ENCODE measurements around the gene PDZD11.
A peak's percentile ranks its signal among the peaks of the same experiment; 100 is the strongest.
"Not testable (repeated sequence)": the region's sequence is repeated elsewhere in the genome, so short reads cannot be mapped to it uniquely, and the experiment has no call there.

Gene PDZD11

GRCh38 chrX:70257423-70258288, 32.1 kb downstream of the PDZD11 start:
- no peak for DNase-seq (ENCODE audit: low spot score)

- DNase-seq (ENCODE audit: low spot score): no peak
Measured at GRCh38 chrX:70255452-70255851, 34.3 kb downstream of the PDZD11 start.

- no peak for DNase-seq (ENCODE audit: low spot score)
Measured at GRCh38 chrX:70254909-70255308, 34.8 kb downstream of the PDZD11 start.

GRCh38 chrX:70254063-70254400, 35.7 kb downstream of the PDZD11 start:
- DNase-seq (ENCODE audit: low spot score): peak; percentile 73

- DNase-seq (ENCODE audit: low spot score): peak; percentile 75
Measured at GRCh38 chrX:70253377-70254062, 36.2 kb downstream of the PDZD11 start.

- DNase-seq (ENCODE audit: low spot score): no peak
Measured at GRCh38 chrX:70252491-70252890, 37.2 kb downstream of the PDZD11 start.

GRCh38 chrX:70247252-70247651, 42.5 kb downstream of the PDZD11 start:
- DNase-seq (ENCODE audit: low spot score): no peak

GRCh38 chrX:70244881-70245280, 44.8 kb downstream of the PDZD11 start:
- DNase-seq (ENCODE audit: low spot score): no peak

- not testable (repeated sequence) for DNase-seq (ENCODE audit: low spot score)
Measured at GRCh38 chrX:70243601-70244000, 46.1 kb downstream of the PDZD11 start.

- DNase-seq (ENCODE audit: low spot score): no peak
Measured at GRCh38 chrX:70241501-70241900, 48.2 kb downstream of the PDZD11 start.

GRCh38 chrX:70240751-70241150, 49.0 kb downstream of the PDZD11 start:
- DNase-seq (ENCODE audit: low spot score): no peak

Measured in kidney tubule cell (primary cell).